DMS 273 (cell line): Measurements from ENCODE around the gene MPHOSPH9.
"Not testable (repeated sequence)": the region's sequence is repeated elsewhere in the genome, so short reads cannot be mapped to it uniquely, and the experiment has no call there.

Experiments used
- DNase-seq: peaks from one replicate; lab custom pipeline; 2025; ENCODE audit not compliant: unreplicated experiment; lab: John Stamatoyannopoulos, UW

The MPHOSPH9 gene

GRCh38 chr12:123261196-123261595 lies 28.3 kb upstream of the MPHOSPH9 start:
- no peak for DNase-seq

GRCh38 chr12:123260081-123260480 lies 27.1 kb upstream of the MPHOSPH9 start:
- DNase-seq: no peak

DNA sequence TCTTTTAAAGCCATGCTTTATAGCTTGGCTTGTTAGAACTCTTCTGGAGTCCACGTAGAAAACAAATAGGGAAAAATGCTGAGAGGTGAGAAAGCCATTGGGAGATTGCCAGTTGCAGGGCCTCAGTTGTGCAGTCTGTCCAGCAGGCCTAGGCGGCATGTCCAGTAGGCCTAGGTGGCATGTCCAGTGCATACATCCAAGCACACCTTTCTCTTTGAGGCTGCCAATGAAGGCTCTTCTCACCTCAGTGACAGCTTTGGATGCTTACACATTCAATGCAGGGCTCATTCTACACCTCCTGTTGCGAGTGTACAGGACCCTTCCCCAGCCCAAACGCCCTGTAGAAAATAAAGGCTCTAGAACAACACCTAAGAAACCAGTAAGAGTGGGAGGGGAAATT lies 25.7 kb upstream of the MPHOSPH9 start:
- DNase-seq: no peak

DNA sequence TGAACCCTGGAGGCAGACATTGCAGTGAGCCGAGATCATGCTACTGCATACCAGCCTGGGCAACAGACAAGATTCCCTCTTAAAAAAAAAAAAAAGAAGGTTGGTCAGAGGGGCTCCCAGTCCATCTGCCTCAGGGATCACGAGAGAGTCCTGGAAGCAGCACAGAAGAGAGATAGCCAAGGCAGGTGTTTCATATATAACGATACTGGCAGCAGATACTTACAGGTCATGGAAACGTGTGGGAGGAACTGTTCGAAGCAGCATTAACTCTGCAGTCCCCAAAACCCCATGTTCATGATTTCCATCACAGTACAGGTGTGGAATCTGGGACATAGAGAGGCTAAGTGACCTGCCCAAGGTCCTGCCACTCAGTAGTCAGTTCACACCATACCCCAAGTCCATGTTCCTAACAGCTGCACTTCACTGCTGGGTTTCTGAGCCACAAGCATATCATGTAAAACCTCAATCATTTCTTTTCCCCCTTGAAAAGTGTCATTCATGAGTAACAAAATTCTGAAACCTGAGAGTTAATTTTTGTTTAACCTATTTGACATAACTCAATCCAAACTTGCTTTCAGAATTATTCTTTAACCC lies 22.0 kb upstream of the MPHOSPH9 start:
- no peak for DNase-seq

DNA sequence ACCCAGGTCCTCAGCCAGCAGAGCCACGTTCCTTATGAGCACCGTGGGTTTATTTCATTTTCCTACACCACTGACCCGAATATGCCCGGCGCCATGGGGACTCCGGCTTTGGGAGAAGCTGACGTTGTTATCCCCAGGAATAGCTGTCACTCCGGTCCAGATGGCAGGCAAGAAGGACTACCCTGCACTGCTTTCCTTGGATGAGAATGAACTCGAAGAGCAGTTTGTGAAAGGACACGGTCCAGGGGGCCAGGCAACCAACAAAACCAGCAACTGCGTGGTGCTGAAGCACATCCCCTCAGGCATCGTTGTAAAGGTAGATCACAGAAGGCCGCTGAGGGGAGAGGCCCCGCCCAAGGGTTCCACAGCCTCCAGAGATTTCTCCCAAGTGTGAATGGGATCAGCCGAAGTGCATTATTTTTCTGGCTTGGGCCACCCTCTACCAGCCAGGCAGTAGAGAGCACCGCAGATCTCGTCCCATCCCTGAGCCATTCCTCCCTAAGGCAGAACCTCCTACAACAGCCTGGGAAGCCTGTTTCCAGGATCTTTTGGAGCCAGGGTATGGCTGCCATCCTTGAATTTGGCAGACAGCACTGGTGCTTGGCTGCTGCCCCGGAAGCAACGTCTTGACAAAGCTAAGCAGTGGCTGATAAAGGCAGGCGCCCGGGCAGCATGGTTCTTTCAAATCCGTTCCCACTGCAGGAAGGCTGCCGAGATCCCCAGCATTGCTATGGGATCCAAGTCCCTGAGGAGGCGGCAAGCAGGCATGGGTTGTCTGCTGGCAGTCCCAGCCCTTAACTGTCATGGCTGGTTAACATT lies 20.9 kb upstream of the MPHOSPH9 start:
- peak; percentile 73 for DNase-seq

GRCh38 chr12:123252365-123252764 lies 19.4 kb upstream of the MPHOSPH9 start:
- DNase-seq: peak; percentile 90

GRCh38 chr12:123251403-123252076 lies 18.6 kb upstream of the MPHOSPH9 start:
- DNase-seq: peak; percentile 57

DNA sequence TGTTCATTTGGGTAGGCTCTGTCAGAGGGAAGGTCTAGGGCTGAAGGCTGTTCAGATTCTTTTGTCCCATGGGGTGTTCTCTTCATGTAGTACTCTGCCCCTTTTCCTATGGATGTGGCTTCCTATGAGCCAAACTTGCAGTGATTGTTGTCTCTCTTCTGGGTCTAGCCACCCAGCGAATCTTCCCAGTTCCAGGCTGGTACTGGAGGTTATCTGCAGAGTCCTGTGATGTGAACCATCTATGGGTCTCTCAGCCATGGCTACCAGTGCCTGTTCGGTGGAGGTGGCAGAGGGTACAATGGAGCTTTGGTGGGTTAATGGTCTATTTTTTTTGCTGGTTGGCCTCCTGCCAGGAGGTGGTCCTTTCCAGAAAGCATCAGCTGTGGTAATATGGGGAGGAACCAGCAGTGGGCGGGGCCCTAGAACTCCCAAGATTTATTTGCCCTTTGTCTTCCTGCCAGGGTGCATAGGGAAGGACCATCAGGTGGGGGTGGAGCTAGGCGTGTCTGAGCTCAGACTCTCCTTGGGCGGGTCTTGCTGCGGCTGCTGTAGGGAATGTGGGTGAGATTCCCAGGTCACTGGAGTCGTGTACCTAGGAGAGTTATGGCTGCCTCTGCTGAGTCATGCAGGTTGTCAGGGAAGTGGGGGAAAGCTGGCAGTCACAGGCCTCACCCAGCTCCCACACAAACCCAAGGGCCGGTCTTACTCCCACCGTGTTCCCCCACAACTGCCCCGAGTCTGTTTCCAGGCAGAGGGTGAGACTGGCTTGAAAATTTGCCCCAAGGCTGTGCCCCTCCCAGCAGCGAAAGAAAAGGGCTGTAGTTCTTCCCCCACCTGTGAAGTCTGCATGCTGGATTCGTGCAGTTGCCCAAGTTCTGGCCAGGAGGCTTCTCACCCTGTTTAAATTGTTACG lies 17.8 kb upstream of the MPHOSPH9 start:
- peak; percentile 94 for DNase-seq

DNA sequence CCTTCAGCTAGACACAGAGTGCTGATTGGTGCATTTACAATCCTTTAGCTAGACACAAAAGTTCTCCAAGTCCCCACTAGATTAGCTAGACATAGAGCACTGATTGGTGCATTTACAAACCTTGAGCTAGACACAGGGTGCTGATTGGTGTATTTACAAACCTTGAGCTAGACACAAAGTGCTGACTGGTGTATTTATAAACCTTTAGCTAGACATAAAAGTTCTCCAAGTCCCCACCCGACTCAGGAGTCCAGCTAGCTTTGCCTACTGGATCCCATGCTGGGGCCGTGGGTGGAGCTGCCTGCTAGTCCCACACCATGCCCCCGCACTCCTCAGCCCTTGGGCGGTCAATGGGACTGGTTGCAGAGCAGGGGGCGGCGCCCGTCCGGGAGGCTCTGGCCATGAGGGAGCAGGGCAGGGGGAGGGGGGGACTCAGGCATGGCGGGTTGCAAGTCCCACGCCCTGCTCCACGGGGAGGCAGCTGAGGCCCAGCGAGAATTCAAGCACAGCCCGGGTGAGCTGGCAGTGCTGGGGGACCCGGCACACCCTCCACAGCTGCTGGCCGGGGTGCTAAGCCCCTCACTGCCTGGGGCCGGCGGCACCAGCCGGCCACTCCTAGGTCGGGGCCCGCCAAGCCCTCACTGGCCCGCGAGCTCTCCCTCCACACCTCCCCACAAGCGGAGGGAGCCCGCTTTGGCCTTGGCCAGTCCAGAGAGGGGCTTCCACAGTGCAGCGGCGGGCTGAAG lies 16.2 kb upstream of the MPHOSPH9 start:
- not testable (repeated sequence) for DNase-seq

DNA sequence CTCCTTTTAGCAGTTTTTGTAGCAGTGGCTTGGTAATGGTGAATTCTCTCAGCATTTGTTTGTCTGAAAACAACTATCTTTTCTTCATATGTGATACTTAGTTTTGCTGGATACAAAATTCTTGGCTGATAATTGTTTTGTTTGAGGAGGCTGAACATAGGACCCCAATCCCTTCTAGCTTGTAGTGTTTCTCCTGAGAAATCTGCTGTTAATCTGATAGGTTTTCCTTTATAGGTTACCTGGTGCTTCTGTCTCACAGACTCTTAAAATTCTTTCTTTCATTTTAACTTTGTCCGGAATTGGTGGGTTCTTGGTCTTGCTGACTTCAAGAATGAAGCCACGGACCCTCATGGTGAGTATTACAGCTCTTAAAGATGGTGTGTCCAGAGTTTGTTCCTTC lies 15.2 kb upstream of the MPHOSPH9 start:
- not testable (repeated sequence) for DNase-seq

GRCh38 chr12:123245678-123246077 lies 12.7 kb upstream of the MPHOSPH9 start:
- DNase-seq: no peak

GRCh38 chr12:123243671-123244262 lies 10.8 kb upstream of the MPHOSPH9 start:
- DNase-seq: no peak

DNA sequence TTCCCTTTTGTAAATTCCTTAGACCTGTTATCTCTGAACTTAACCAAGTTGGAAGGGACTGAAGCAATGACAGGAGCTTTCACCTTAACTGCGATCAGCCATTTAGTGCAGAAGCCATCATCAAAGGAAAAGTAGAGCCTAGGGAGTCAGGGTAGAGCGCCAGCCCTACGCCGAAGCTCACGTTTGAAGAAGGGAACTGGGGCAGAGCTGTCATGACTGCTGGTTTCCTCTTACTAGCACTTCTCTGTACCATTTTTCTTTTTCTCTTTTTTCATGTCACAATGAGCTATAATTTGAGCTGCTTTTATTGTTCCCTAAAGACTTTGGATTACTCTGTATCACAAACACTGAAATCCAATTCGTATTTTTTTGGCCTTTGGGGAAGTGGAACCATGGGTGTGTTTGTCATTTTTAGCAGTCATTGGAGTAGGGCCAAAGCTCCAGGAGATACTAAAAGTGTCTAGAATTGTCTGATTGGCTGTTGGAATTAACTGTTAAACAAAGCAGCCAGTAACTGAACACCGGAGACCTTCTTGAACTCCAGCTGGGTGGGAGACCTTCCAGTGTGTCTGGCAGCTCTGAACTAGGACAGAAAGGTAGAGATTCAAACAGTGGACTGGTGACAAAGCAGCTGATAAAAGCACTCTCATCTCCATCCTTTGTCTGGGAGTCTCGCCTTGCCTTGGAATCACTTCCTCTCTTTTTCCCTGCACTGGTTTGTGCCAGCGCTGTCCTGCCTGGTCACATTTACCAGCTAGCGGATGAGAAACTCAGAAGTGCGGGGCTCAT lies 9.4 kb upstream of the MPHOSPH9 start:
- peak; percentile 25 for DNase-seq

DNA sequence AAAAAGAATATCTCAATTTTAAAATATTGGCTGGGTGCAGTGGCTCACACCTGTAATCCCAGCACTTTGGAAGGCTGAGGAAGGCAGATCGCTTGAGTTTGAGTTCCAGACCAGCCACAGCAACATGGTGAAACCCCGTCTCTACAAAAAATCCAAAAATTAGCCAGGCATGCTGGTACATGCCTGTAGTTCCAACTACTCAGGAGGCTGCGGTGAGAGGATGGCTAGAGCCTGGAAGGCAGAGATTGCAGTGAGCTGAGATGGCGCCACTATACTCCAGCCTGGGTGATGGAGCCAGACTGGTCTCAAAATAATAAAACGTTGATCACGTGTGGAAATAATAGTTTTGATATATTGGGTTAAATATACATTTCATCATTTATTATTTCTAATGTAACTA lies 6.0 kb upstream of the MPHOSPH9 start:
- DNase-seq: no peak

- no peak for DNase-seq
Observed at GRCh38 chr12:123238330-123238682, 5.4 kb upstream of the MPHOSPH9 start.

DNA sequence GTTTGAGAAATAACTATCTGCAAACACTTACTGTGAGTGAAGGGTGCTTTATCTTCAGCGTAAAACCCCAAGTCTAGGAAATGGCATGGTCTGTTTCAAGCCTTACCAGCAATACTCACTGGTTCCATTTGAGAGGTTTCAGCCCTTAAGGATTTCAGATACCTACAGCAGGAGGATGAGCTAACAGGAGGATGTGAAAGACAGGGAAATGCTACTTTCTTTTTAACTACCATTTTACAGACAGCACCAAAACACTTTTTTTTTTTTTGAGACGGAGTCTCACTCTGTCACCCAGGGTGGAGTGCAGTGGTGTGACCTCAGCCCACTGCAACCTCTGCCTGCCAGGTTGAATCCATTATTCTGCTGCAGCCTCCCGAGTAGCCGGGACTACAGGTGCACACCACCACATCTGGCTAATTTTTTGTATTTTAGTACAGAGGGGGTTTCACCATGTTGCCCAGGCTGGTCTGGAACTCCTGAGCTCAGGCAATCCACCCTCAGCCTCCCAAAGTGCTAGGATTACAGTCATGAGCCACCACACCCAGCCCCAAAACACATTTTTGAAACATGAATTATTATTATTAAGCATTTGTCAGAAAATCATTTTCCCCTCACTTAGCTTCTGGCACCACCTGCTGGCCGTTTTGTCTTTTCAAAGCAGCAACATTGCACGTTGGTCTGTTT lies 4.8 kb upstream of the MPHOSPH9 start:
- peak; percentile 64 for DNase-seq

DNA sequence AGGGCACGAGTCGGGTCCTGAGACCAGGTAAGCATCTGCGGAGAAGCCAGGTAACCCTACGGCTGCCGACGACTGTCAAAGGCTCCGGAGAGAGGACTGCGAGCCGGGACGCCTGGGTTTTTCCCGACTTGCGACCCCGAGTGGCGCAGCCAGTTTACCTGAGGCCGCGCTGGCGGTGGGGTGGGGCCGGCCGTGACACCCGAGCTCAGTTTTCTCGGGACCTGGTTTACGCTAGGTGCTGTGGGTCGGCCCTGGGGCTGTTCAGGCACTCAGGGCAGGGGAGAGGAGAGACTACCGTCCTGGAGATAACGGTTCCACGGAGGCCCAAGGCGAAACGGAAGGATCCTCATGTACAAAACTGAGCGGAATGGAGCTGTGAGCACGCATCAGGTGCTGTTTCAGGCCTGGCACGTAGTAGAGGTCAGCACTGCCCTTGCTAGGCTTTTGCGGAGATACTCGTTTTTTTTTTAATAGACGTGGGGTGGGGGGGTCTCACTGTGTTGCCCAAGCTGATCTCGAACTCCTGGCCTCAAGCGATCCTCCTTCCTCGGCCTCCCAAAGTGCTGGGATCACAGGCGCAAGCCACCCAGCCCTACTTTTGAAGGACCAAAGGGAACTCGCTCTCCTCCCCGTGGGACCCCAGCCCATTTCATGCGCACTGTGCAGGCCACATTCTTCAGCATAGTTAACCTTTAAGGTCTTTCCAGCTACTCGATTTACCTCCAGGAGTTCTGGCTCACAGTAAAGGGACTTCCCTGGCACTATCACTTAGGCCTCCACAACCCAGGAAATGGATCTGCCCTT lies 766 bp upstream of the MPHOSPH9 start:
- peak; percentile 43 for DNase-seq

DNA sequence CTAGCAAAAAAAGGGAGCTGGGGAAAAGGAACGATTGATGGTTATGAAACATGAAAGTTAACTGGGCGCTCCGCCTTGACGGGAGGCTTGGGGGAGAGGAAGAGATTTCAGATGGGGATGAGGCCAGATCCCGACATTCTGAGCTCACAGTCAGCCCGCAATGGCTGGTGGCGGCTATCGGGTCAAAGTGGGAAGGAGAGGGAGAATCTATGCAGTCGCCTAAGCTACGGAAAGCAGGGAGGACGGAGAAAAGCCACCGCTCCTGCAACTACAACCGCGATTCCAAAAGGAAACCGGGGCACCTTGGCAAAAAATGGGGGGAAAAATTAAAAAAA lies 502 bp downstream of the MPHOSPH9 start:
- no peak for DNase-seq
